ENCODE data around the gene SLC25A1.

Gene SLC25A1

DNA sequence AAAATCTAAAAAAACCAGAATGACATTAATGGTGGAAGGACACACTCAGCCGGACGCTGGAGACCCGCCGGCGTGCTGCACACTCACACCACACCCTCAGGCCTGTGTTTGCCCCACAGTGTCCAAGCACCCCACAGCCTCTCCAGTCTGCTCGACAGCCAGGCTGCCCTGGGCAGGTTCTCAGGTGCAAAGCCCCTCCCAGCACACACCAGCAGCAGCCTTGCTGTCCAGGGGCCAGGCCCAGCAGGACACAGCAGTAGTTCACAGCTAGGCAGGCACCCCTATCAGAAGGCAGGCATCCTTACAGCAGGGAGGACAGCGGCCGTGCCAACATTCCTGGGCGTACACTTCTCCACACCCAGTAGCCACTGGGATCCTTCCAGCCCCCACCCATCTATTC, 1.7 kb upstream of the SLC25A1 start:
- no peak for DNase-seq

DNA sequence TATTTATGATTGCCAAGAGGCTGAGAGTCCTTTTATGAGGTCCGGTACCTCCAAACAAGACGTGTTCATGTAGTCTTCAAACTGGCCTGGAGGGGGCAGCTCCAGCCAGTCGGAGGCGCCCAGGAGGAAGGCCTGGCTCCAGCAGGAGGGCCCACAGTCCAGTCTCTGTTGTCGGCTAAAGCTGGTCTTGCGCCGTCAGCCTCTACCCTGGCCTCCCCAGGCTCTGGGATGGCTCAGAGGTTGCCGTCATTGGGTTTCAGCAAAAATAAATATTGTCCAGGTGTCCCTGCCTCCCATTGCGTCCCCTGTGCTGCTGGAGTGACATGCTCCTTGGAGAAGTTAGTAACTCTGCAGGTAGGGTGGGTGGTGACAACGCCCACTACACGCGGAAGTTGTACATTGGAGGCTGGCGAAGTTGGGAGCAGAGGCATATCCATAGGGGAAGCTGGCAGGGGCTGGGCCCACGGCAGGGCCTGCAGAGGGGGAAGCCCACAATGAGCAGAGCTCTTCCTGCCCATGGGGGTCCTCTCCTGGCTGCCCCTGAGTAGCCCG, 1.0 kb upstream of the SLC25A1 start:
- no peak for DNase-seq

DNA sequence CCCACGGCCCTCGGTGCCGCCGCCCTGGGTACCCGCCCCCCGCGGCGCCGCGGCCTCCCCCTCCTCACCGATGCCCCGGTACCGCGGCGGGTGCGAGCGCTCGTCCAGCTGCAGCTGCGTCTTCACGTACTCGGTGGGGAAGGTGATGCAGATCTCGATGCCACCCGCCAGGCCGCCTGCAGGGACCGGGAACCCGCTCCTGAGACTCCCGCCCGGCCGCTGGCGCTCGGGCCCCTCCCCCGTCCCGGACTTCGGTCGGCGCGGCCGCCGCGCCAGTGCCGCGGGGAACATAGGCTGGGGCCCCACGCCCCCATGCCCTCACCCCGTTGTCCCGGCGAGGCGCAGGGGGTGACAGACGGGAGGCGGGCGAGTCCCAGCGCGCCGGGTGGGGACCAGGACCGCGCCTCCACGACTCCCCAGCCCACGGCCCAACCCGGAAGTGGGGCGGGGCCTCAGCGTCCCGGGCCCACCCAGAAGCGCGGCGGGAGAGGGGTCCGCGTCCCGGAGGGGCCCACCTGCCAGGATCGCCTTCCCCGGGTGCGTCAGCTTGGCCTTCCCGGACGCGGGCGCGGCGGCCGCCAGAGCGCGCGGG, 375 bp downstream of the SLC25A1 start:
- DNase-seq = peak; percentile 54

DNA sequence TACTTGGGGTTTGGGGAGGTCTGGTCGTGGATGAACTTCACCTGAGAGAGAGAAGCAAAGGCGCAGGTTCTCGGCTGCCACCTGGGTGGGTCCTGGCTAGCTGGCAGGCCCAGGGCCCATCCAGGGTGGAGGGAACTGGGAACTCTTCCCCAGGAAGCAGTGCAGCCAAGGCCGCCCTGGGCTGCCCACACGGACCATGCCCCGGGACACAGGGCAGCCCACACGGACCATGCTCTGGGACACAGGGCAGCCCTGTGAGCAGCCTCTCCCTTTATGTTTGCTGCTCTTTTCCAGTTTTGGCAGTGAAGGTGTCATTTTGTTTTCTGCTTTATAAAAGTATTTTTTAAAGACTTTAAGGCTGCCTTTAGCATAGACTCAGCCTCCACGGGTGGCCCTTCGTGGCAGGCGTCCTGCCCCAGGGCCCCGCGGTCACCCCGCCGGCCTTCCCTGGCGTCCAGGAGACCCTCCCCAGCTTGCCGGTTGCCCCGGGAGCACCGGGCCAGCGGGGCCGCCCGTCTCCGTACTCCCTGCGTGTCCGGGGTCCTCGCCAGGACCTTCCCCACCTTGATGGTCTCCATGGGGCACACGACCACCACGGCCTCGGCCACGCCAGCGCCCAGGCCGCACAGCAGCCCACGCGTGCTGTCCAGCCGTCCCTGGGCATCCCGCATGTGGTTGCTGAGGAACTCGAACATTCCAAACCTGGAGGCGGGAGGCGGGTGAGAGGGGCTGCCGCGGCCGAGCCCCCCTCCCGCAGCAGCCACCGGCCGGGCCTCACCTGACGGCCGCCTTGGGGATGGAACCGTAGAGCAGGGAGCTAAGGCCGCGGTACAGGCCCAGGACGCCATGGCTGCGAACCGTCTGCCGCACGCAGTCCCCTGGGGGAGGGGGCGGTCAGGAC, 1.1 kb downstream of the SLC25A1 start:
- DNase-seq = no peak

DNA sequence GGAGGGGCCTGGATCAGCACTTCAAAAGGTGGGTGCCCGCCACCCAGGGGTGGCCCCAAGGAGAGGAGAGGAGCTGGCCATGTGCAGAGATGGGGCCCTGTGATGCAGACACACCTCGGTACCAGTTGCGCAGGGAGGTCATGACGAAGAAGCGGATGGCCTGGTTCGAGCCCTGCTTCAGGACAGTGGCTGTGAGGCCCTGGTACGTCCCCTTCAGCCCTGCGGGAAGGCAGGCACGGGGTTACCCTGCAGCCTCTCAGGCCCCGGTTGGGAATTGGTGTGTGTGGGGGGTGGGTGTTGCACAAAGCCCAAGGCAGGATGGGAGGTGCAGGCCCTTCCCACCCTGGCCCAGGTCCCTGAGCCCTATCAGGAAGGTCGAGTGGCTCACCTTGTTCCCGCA, 1.8 kb downstream of the SLC25A1 start:
- no peak for DNase-seq

DNA sequence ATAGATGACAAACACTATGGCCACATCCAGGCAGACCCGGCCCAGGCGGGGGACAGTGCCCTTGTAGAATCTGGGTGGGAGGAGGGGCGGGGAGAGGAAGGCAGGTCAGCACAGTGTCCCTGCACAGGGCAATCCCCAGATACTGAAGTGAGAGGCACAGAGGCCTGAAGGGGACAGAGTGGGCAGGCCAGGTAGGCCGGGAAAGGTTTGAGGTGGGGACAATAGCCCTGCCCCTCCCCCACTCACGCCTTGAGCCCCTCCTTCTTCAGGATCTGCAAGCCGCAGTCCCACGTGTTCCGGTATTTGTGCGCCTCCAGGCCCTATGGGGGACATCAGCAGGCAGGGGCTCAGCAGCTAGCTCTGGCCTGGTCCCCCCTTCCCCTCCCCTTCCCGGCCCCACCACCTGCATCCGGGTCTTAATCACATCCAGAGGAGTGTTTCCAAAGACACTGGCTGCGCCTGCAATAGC, 2.3 kb downstream of the SLC25A1 start:
- no peak for DNase-seq

DNA sequence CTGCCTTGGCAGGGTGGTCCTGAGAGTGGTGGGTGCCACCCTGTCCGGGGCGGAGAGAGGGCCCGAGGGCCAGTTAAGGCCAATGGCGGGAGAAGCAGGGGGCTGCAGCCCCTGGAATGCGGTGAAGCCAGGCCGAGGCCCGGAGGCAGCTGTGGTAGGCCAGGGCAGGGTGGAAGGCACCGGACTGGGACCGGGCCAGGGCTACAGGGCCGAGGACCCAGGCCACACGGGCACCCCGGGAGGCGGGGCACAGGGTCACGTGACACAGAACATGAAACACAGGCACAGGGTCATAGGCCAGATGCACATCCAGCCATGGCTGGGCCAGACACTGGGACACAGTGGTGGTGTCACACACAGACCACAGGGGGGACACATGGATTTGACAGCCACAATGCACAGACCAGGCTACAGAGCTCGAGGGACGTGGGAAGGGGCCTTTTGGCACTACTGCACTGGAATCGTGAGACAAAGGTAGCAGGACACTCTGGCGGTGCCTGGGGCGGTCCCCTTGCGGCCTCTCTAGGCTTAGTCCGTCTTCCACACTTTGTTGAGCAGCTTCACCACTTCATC, 2.8 kb downstream of the SLC25A1 start:
- no peak for DNase-seq

DNA sequence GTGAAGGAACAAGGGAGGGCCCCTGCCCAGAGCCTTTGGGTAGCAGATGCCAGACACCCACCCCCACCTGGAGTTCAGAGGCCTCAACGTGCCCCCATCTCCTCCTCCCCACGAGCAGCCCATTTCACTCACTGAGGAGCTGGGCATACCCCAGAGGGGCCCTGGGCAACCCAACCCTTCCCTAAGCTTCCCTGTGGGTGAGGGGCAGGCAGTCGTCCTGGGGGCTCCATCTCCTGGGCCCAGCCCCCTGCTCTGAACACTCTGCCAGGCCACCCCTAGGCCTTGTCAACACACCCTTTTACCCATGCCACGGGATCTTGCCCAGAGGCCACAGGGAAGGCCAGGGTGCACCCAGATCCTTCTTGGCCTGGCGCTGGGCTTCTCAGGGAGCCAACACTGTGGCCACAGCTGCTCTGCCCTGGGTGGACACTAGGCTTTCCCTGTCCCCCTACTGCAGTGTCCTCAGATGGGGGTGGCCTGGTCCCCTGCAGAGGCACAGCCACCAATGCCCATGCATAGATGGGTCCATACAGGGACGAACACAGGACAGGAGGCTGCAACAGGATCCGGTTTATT, 3.4 kb downstream of the SLC25A1 start:
- DNase-seq = no peak

DNA sequence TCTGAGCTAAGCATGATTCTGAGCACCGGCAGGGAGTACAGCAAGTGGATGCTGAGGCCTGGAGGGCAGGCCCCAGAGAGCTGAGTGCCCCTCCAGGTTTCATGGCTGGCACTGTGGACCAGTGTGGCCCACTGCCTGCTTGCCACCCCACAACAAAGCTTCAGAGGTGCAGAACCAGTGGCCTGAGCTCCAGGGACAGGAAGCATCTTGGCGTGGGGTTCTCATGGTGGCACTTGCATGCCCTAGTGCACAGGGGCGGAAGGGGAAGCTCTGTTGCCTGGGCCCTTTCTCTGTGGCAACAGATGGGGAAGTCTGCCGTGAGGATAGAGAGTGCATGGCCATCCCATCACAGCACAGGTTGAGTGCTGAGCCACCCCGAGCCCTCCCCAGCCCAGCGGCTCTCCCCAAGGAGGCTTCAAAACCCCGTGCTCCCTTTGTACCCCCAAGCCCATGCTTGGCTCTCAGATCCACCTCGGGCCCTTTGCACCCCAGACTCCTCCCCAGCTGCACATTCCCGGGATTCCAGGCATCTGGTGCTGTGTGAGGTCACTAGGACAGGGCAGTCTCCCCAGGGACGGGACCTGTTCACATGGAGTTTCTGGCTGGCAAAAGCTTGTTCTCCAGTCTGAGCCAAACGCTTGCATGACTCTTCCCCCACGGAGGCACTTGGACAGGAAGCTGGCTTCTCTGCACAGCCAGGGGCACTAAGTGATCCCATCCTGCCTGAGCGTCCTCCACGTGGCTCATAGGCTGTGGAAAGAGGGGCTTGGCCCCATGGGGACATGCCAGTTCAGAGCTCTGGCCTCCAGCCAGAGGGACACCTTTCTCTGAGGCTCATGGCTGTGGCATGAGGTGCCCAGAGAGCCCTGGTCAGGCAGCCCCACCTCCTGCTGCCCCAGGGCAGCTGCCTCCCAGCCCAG, 4.2 kb downstream of the SLC25A1 start:
- DNase-seq = no peak

DNA sequence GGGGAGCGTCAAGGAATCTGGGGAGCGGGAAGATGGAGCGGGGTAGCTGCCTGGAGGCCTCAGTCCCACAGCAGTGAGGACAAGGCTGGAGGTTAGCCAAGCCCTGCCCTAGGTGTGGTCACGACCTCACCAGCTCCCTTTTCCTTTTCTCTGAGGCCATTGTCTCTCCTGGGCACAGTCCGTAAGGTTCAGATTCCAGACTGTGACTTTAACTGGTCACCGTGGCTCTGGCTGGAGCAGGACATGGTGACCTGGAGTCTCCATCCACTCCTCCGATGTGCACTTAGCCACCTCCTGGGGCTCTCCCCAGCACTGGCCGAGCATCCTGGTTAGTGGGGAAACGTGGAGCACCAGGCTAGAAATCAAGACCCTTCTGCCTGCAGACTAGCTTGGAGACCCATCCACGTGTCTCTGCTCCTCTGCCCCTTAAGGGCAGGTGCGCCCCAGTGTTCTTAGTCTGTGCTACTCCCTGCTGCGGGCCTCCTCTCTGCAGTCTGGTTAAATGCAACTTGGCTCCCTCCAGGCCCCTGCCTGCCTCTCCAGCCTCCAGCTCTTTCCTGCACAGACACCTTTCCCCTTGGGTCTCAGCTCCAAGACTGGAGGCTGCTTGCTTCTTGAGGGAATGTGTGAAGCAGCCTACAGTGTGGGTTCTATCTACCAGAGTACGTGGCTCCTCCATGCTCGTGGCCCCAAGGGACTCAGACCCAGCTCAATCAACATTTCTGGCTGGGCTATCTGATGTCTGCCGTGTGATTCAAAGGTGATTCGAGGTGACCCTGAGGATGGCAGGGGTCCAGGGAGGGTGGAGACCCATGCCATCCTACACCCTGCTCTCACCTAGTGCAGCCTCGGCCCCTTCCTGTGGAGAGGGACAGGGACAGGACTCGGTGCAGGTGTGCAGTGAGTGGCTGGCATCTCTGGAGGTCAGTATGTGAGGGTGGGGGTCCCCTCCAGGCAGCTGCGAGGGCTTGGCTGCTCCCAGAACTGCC, 5.2 kb downstream of the SLC25A1 start:
- no peak for DNase-seq

DNA sequence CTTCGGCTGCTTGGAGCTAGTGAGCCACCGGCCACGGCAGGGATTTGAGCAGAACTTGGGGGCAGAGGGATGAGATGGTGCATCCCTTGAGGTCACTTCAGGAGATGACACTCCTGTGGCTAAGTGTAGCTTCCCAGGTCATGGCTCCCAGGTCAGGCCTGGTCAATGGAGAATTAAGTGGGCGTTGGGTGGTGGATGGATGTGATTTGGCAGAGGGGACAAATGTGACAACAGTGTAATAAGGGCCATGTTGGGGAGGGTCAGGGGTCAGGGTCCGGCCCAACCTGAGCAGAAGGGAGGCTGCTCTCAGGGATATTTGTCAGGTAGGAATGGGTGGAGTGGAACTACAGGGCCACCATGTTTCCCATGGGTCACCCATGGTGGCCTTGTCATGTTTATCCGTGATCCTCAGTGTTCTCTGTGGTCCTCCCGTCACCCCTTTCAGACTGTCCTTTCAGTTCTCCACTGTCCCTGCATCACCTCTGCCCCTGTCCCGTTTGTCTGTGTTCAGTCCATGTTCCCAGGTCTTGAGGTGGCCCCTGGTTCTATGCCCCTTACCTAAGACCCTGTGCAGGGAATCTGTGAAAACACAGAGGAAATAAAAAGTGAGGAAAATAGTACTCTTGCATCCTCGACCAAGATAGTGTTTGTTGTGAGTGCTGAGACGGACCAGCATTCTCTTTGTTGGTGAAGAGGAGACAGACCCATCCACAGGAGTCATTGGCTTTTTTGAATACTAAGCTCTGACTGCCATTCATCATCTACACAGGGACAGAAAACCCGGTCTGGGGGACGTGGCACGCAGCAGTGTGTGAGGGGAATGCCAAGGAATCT, 6.1 kb downstream of the SLC25A1 start:
- DNase-seq = no peak

DNA sequence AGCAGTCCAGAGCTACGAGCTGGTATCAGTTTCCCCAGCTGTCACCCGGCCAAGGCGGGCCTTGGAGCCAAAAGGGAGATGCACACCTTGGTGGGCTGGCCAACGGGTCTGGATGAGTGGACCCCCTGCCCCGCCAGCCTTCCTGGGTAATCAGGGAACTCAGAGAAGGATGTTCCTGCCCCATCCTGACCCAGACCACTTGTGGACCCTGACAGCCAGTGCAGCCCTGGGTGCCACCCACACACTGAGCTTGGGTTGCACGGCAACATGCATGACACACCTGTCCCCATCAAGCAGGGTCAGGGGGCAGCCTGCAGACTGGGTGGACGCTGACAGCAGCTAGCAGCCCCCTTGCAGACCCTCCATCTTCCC, 8.6 kb downstream of the SLC25A1 start:
- DNase-seq = no peak

DNA sequence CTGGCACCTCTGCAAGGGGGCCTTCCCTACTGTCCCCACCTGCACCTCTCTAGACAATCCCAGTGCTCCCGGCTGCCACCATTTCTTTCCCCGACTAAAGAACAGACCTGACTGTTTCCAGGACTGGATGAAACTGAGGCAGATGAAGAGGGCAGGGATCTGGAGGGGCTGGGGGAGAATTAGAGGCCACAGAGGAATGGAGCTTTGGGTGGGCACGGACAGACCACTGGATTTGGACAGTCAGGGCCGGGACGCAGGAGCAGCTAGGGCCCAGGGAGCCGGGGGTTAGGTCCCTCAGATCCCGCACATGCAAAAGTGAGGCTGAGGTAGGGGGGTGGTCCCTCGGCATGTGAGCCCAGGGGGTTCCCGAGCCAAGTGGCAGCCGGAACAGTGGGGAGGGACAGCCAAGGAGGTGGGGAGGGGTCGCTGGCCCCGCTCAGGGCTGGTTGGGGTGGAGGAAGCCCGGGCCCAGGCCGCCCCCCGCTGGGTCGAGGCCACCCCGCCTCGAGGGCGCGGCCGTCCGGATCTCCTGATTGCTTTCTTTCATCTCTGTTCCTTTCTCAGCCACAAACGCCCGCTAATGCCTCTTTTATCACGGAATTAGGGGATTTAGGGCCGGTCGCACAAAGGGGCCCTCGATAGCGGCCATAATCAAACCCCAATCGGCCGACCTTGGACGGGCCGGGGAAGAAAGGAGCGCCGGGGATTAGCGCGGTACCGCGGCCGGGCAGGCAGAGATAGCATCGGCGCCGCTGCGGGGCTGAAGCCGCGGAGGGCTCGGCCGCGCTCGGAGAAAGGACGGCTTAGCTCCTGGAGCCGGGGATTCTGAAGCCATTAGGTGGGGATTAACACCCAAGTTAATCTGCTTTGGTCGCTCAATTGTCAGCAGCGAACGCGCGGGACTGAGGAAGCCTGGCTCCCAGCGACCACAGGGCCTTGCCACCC, 9.3 kb downstream of the SLC25A1 start:
- DNase-seq = no peak

DNA sequence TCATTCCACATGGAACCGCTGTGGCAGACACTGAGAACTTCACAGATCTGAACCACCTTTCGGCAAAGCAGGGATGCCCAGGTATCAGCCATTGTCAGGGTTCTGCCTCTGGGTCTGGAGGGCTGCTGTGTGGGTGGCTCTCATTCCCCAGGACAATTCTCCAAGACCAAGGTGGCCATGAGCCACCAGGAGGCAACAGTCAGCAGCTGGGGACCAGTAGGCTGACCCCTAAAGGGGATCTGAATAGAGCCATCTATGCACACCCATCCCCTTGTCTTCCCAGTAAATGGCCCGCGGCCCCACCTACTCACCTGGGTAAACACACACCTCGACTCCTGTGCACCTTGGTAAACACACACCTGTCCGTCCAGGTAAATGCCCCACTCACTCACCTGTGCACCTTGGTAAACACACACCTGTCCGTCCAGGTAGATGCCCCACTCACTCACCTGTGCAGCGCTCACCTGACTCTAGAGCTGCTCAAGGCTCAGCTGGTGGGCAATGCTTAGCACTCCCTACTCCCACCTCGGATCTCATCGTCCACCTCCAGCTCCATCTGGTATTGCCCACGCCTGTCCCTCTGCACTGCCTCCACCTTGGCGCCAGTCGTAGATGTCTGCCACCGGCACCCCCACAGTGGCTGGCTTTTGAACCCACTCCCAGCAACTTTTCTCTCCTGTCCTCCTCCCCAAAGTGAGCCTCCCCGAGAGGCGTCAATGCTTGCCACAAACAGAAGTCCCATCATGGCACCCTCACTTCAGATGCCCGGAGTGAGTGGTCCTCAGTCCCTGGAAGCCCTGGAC, 10.2 kb downstream of the SLC25A1 start:
- DNase-seq = no peak

DNA sequence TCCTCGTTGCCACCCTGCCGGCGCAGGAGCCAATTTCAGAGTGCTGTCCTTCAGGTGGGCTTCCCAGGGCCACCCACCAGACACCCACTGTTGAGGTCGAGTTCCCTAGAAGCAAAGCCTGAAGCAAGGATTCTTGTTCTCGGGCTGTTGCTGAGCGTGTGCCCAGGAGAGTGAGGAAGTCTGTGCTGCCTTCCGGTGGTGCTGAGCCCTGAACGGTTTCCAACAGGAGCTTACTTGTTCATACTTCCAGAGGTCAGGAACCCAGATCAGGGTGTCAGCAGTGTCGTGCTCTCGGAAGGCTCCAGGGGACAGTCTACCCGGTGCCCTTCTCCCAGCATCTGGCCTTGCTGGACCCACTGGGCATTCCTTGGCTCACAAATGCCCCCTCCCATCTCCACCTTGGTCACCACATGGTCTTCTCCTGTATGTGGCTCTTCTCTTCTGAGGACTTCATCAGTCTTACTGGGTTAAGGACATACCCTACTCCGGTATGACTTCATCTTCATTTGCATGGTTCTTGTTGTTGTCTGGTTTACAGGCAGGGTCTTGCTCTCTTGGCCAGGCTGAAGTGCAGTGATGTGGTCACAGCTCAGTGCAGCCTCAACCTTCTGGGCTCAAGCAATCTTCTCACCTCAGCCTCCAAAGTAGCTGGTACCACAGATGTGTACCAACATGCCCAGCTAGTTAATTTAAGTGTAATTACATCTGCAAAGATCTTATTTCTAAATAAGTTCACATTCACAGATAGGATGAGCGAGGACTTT, 11.2 kb downstream of the SLC25A1 start:
- DNase-seq = no peak

DNA sequence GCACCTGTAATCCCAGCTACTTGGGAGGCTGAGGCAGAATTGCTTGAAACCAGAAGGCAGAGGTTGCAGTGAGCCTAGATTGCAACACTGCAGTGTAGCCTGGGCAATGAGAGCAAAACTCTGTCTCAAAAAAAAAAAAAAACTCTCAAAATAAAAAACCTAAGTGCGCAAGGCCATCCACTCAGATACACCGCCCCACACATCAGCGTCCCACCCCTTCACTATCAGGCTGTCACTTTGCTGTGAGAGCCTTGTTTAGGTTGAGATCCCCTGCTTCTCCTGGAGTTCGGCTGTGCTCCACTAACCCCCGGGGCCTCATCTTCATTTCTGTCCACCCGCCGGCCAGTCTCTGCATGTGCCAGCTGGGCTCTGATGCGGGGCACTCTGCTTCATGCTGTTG, 12.1 kb downstream of the SLC25A1 start:
- DNase-seq = no peak

DNA sequence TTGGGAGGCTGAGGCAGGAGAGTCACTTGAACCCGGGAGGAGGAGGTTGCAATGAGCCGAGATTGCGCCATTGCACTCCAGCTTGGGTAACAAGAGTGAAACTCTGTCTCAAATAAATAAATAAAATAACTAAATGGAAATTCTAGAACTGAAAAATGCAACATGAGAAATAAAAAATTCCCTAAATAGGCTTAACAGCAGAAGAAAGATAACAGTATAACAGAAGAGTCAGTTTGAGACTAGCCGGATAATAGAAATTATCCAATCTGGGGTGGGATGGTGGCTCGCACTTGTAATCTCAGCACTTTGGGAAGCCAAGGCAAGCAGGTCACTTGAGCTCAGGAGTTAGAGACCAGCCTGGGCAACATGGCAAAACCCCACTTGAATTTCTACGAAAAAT, 14.1 kb downstream of the SLC25A1 start:
- DNase-seq = no peak
